ENCODE data around the gene TBC1D1. TPM values are rescaled to one million over a fixed set of nuclear protein-coding genes. Genes with fewer than 3 reads are reported as not detected.

TBC1D1 gene
- total RNA-seq, 1 donor: 59.9 TPM

DNA sequence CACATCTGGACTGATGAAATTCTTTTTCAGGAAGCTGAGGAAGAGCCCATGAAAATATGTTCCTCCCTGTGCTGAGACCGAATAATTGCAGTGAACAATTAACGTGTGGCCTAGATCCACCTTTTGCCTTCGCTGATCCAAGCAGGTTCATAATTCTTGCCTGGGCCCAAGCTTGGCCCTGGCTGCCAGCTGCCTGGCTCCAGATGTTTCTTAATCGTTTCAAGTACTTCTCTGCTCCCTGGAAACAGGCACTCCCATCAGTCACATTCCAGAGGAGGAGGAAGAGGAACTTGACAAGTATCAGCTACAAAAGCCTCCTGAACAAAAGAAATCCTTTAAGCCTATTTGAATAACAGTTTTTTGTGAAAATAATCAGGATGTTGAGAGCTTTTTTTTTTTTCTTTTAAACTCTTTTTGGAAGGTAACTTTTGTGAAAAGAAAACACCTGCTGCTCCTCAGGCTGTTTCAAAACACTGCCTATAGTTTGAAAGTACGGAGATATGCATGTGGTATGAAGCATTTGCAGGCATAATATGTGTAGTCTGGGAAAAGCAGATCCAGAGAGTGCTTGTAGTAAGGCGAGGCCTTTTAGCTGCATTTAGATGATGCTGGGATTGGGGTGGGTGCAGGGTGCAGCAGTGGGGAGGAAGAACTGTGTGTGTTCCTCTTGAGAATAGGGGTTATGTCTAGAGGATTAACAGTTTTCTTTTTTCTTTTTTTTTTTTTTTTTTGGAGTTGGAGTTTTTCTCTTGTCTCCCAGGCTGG is 223.7 kb downstream of the TBC1D1 start:
- TF ChIP-seq, protein P1, sequence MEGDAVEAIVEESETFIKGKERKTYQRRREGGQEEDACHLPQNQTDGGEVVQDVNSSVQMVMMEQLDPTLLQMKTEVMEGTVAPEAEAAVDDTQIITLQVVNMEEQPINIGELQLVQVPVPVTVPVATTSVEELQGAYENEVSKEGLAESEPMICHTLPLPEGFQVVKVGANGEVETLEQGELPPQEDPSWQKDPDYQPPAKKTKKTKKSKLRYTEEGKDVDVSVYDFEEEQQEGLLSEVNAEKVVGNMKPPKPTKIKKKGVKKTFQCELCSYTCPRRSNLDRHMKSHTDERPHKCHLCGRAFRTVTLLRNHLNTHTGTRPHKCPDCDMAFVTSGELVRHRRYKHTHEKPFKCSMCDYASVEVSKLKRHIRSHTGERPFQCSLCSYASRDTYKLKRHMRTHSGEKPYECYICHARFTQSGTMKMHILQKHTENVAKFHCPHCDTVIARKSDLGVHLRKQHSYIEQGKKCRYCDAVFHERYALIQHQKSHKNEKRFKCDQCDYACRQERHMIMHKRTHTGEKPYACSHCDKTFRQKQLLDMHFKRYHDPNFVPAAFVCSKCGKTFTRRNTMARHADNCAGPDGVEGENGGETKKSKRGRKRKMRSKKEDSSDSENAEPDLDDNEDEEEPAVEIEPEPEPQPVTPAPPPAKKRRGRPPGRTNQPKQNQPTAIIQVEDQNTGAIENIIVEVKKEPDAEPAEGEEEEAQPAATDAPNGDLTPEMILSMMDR (IDR thresholded peaks at IDR 0.05; ENCODE audit: insufficient read depth, low read length): no peak
- no peak overlapping the region for H3K4me3 ChIP-seq (ENCODE audit: low read depth, low read length)
- peak; percentile 57 for DNase-seq (ENCODE audit: low read depth)

DNA sequence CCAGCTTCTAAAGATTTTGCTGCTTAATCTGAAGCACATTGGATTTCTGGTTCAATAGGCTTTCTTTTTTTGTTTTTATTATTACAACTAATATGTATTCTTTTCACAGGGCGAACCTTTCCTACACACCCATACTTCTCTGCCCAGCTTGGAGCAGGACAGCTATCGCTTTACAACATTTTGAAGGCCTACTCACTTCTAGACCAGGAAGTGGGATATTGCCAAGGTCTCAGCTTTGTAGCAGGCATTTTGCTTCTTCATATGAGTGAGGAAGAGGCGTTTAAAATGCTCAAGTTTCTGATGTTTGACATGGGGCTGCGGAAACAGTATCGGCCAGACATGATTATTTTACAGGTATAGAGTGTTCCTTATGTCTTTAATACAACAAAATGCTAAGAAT is 224.7 kb downstream of the TBC1D1 start:
- no peak for DNase-seq (ENCODE audit: low read depth)
- TF ChIP-seq, protein P1 (IDR thresholded peaks at IDR 0.05; ENCODE audit: insufficient read depth, low read length): no peak
- no peak overlapping the region for H3K4me3 ChIP-seq (ENCODE audit: low read depth, low read length)

DNA sequence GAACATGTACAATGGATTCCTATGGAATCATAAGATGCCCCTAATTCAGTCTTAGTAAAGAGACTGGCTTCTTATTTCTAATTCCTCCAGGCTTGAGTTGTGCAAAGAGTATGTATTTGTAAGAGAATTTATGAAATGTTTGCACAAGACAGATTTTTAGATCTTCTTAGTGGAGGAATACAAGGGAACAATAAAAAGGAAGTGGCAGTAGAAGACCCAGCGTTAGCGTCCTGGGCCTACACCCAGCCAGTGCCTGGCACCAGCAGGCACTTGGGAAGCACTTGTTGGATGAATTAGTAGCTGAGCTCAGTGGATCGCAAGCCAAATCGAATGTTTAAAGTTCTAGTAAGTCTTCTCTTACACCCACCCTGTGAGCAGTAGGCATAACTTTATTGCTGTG is 226.7 kb downstream of the TBC1D1 start:
- TF ChIP-seq, protein P1 (IDR thresholded peaks at IDR 0.05; ENCODE audit: insufficient read depth, low read length): no peak
- H3K4me3 ChIP-seq (ENCODE audit: low read depth, low read length): no peak overlapping the region
- no peak for DNase-seq (ENCODE audit: low read depth)

DNA sequence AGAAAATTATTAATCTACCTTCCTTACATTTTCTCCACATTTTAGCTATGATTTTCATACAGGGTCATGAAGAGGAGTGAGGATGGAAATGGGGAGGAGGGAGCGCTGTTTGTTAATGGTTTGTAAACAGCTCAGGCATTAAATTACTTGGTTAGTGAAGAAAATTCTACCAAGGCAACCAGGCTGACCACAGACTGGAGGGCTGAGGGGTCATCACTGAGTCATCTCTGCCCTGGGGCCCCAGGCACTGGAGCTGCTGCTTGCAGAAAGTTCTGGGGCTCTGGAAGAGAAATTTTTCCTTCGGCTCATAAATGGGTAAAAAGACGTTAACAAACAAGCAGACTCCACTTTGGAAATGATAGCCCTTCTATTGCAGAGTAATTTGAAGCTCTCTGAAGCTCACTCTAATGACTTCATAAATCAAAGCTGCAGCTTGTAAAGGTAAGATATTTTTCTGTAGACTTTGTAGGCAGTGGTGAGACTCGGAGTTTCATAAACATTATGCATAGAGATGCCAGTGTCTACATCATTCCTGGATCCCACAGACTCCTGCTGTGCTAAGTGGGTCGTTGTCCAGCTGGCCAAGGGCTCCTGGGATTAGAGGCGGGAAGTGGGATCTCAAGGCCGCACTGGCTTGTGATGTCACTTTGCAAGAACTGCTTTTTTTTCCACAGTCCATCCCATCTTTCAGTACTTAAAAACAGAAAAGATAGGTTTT is 228.9 kb downstream of the TBC1D1 start:
- TF ChIP-seq, protein P1 (IDR thresholded peaks at IDR 0.05; ENCODE audit: insufficient read depth, low read length): no peak
- peak; percentile 63 for DNase-seq (ENCODE audit: low read depth)
- no peak overlapping the region for H3K4me3 ChIP-seq (ENCODE audit: low read depth, low read length)

DNA sequence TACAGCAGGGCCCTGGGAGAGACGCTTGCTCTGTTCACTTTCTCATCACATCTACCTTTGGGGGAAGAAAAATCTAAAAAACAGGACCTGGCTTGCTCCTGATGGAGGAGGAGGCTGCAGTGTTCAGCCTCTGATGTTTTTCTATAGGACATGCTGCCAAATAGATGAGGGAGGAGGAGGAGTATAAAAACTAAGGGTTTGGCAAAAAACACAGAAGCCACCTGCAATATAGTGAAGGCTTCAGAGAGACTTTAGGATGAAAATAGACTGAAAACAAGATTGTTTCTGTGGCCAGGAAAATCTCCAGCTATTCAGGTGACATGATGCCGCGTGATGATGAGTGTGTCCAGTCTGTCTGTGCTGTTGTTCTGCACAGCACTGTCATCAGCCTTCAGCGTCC is 229.9 kb downstream of the TBC1D1 start:
- H3K4me3 ChIP-seq (ENCODE audit: low read depth, low read length): no peak overlapping the region
- TF ChIP-seq, protein P1 (IDR thresholded peaks at IDR 0.05; ENCODE audit: insufficient read depth, low read length): no peak
- no peak for DNase-seq (ENCODE audit: low read depth)

DNA sequence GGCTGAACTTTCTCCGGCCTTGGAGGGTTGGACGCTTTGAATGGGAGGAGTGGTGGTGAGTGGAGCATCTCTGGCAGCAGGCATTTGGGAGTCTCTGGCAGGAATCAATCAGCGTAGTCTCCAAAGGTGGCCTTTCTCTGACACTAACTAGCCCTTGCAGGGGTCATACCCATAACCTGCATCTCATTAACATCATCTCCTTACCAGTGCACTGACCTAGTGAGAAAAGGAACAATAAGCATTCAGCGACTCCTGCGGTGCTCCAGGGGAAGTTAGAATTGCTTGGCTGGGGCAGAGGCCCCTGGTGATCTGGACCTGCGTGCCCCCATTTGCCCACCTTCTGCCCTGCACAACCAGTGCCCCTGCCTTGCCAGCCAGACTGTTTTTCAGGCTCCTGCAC is 231.2 kb downstream of the TBC1D1 start:
- no peak for DNase-seq (ENCODE audit: low read depth)
- no peak overlapping the region for H3K4me3 ChIP-seq (ENCODE audit: low read depth, low read length)
- TF ChIP-seq, protein P1 (IDR thresholded peaks at IDR 0.05; ENCODE audit: insufficient read depth, low read length): no peak

Measured in fibroblast of the aortic adventitia (primary cell).